ENCODE measurements around the gene LMAN1L.
A peak's percentile ranks its signal among the peaks of the same experiment; 100 is the strongest.

The LMAN1L gene

DNA sequence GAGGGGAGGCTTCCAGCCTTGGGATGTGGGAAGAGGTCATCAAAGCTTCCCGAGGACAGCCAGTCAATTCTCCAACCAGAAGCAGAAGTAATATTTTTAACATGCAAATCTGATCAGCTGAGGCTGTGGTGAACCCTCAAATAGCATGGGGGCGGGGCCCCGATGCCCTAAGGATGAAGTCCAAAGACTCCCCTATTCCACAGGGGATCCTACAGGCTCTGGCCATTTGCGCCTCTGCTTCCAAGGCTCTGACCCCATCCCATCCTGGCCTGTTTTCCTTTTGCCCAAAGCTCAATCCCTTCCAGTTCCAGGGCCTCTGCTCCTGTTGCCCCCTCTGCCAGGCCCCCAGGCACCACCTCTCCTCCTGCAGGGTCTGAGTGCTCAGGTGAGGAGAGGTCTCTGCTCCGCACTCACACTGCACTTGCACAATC is 37.5 kb upstream of the LMAN1L start:
- Histone ChIP-seq H3K36me3 (ENCODE audit: control insufficient read depth, insufficient read depth, low read length) (no peaks in the 10 kb centered on the region), H3K4me1 (ENCODE audit: control insufficient read depth, insufficient read depth, low read length) (peaks cover 38% of the 10 kb centered on the region), H3K27me3 (ENCODE audit: control insufficient read depth, insufficient read depth, low read length, poor library complexity, severe bottlenecking) (peaks cover 8% of the 10 kb centered on the region), H3K9me3 (ENCODE audit: control insufficient read depth, low read length) (no peaks in the 10 kb centered on the region), H3K27ac (ENCODE audit: insufficient read depth, low read depth, low read length, poor library complexity, severe bottlenecking) (no peak overlapping the region), H3K4me3 (ENCODE audit: insufficient read depth, low read depth, low read length) (no peak overlapping the region)
- WGBS, 2 experiments: 88 to 93% methylated on average over 5 of the region's 5 CpGs

- H3K36me3 ChIP-seq (ENCODE audit: control insufficient read depth, insufficient read depth, low read length): no peaks in the 10 kb centered on the region
- WGBS, 2 experiments: 93 to 94% methylated on average over 4 of the region's 4 CpGs
- H3K9me3 ChIP-seq (ENCODE audit: control insufficient read depth, low read length): no peaks in the 10 kb centered on the region
- peaks cover 8% of the 10 kb centered on the region for H3K27me3 ChIP-seq (ENCODE audit: control insufficient read depth, insufficient read depth, low read length, poor library complexity, severe bottlenecking)
- no peak overlapping the region for H3K27ac ChIP-seq (ENCODE audit: insufficient read depth, low read depth, low read length, poor library complexity, severe bottlenecking)
- H3K4me1 ChIP-seq (ENCODE audit: control insufficient read depth, insufficient read depth, low read length): peaks cover 43% of the 10 kb centered on the region
- H3K4me3 ChIP-seq (ENCODE audit: insufficient read depth, low read depth, low read length): no peak overlapping the region
Measured at GRCh38 chr15:74775894-74776293, 36.7 kb upstream of the LMAN1L start.

DNA sequence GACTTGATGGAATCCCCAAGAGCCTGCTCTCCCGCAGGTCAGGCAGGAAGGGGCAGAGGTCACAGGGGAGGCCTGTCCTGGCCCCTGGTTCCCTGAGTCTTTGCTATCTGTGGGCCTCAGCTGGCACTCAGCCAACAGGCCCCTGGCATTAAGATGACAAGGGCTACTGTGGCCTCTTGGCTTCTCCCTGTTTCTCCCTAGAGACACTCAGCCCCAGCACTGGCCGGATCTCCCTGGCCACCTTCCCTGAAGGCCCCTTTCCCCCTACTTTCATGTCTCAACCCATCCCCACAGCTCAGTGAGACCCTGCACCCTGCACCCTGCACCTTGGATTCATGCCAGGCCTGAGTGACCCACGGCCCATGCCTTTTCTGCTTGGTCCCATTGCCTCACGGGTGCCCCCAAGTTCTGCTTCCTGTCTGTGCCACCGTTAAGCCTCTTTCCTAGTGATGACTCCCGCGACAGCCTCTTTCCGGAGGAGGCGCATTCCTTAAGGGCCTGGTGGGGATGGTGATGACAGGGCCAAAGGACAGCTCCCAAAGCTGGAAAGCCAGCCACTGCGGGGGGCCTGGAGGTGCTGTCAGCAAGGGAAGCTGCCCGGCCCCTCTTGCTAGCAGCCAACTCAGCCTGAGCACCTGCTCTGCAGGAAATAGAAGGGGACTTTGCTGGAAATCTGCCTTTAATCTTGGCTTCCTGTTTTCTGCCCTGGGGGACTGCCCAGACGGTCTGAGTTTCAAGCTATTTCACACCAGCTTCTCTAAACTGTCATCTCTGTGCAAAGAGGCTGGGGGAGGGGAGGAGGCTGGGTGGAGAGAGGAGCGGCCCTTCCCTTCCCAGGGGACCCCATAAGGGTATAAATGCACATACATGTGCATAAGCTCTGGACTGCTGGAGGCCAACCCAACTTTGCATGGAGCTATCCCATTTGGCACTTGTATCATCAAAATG is 35.5 kb upstream of the LMAN1L start:
- Histone ChIP-seq H3K9me3 (ENCODE audit: control insufficient read depth, low read length) (no peaks in the 10 kb centered on the region), H3K27me3 (ENCODE audit: control insufficient read depth, insufficient read depth, low read length, poor library complexity, severe bottlenecking) (peaks cover 15% of the 10 kb centered on the region), H3K36me3 (ENCODE audit: control insufficient read depth, insufficient read depth, low read length) (no peaks in the 10 kb centered on the region), H3K4me1 (ENCODE audit: control insufficient read depth, insufficient read depth, low read length) (peaks cover 40% of the 10 kb centered on the region), H3K27ac (ENCODE audit: insufficient read depth, low read depth, low read length, poor library complexity, severe bottlenecking) (no peak overlapping the region), H3K4me3 (ENCODE audit: insufficient read depth, low read depth, low read length) (no peak overlapping the region)
- WGBS, 2 experiments: 38 to 45% methylated on average over 13 of the region's 13 CpGs

GRCh38 chr15:74777769-74778598 is 34.7 kb upstream of the LMAN1L start:
- no peaks in the 10 kb centered on the region for H3K36me3 ChIP-seq (ENCODE audit: control insufficient read depth, insufficient read depth, low read length)
- peaks cover 42% of the 10 kb centered on the region for H3K4me1 ChIP-seq (ENCODE audit: control insufficient read depth, insufficient read depth, low read length)
- no peaks in the 10 kb centered on the region for H3K9me3 ChIP-seq (ENCODE audit: control insufficient read depth, low read length)
- H3K4me3 ChIP-seq (ENCODE audit: insufficient read depth, low read depth, low read length): no peak overlapping the region
- no peak overlapping the region for H3K27ac ChIP-seq (ENCODE audit: insufficient read depth, low read depth, low read length, poor library complexity, severe bottlenecking)
- 78 to 81% methylated on average over 6 of the region's 6 CpGs for WGBS, 2 experiments
- peaks cover 15% of the 10 kb centered on the region for H3K27me3 ChIP-seq (ENCODE audit: control insufficient read depth, insufficient read depth, low read length, poor library complexity, severe bottlenecking)

DNA sequence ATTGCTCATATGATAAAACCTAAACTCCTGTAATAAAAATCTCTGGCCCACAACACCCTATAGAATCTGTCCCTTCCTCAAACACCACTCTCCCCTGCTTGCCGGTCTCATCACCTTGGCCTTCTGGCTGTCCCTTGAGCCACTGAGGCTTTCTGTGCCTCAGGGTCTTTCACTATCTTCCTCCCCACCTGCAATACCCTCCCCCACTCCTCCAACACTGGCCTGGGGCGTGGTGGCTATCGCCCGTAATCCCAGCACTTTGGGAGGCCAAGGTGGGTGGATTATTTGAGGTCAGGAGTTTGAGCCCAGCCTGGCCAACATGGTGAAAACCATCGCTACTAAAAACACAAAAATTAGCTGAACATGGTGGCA is 34.0 kb upstream of the LMAN1L start:
- Histone ChIP-seq H3K27me3 (ENCODE audit: control insufficient read depth, insufficient read depth, low read length, poor library complexity, severe bottlenecking) (peaks cover 15% of the 10 kb centered on the region), H3K9me3 (ENCODE audit: control insufficient read depth, low read length) (no peaks in the 10 kb centered on the region), H3K4me3 (ENCODE audit: insufficient read depth, low read depth, low read length) (no peak overlapping the region), H3K36me3 (ENCODE audit: control insufficient read depth, insufficient read depth, low read length) (no peaks in the 10 kb centered on the region), H3K4me1 (ENCODE audit: control insufficient read depth, insufficient read depth, low read length) (peaks cover 42% of the 10 kb centered on the region), H3K27ac (ENCODE audit: insufficient read depth, low read depth, low read length, poor library complexity, severe bottlenecking) (no peak overlapping the region)
- 85 to 94% methylated on average over 5 of the region's 5 CpGs for WGBS, 2 experiments

DNA sequence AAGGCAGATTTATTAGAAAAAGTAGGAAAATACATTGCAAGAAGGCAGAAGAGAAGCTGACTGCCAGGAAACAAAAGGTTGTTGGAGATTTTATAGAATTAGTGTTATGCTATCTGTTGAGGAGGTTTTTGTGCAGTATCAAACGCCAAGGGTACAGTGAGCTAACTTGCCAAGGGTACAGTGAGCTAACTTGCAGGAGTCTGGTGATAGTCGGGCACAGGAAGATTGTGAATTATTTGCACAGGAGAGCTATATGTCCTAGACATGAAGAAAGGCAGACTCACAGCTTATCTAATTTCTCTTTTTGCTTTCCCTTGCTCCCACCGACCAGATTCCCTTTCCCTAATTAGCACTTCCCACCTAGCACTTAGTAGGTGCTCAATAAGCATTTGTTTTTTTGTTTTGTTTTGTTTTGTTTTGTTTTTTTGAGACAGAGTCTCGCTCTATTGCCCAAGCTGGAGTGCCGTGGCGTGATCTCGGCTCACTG is 33.4 kb upstream of the LMAN1L start:
- peaks cover 15% of the 10 kb centered on the region for H3K27me3 ChIP-seq (ENCODE audit: control insufficient read depth, insufficient read depth, low read length, poor library complexity, severe bottlenecking)
- 89 to 92% methylated on average over 7 of the region's 7 CpGs for WGBS, 2 experiments
- H3K4me1 ChIP-seq (ENCODE audit: control insufficient read depth, insufficient read depth, low read length): peaks cover 42% of the 10 kb centered on the region
- no peaks in the 10 kb centered on the region for H3K9me3 ChIP-seq (ENCODE audit: control insufficient read depth, low read length)
- H3K36me3 ChIP-seq (ENCODE audit: control insufficient read depth, insufficient read depth, low read length): no peaks in the 10 kb centered on the region
- no peak overlapping the region for H3K27ac ChIP-seq (ENCODE audit: insufficient read depth, low read depth, low read length, poor library complexity, severe bottlenecking)
- no peak overlapping the region for H3K4me3 ChIP-seq (ENCODE audit: insufficient read depth, low read depth, low read length)

DNA sequence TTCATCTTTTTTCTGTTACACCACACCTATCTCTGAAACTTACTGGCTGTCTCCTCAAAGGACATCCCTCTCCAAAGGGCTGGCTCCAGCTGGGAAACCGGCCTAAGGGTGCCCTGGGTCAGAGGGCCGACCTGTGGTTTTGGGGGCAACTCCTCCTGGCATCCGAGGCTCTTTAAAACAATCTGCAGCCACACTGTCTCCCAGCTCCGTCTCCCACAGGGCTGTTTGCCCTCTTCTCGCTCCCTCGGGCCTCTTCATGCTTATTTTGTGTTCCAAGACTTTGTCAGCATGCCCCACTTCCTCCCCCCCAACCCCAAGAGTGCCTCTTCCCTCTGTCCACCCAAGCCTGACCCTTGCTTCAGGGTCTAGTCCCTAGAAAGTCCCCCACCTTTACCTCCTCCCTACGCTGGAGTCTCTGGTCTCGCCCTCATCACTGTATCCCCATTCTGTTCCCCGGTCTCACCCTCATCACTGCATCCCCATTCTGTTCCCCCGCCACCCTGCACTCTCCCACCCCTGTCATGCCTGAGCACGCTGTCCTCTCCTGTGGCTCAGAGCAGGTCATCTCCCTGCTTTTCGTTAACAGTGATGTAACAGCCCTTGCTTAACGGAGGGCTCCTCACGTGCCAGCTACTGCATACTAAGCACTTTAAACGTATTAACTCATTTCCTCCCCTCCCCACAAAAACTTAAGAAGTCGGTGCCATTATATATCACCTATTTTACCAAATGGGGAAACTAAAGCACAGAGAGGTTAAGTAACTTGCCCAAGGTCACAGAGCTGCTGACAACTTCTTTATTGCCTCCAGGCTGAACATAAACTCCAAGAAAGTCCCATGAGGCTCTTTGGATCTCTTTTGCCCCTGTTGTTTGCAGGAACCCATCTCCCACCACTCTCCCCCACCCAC is 31.9 kb upstream of the LMAN1L start:
- Histone ChIP-seq H3K4me1 (ENCODE audit: control insufficient read depth, insufficient read depth, low read length) (peaks cover 42% of the 10 kb centered on the region), H3K27ac (ENCODE audit: insufficient read depth, low read depth, low read length, poor library complexity, severe bottlenecking) (no peak overlapping the region), H3K9me3 (ENCODE audit: control insufficient read depth, low read length) (no peaks in the 10 kb centered on the region), H3K36me3 (ENCODE audit: control insufficient read depth, insufficient read depth, low read length) (no peaks in the 10 kb centered on the region), H3K27me3 (ENCODE audit: control insufficient read depth, insufficient read depth, low read length, poor library complexity, severe bottlenecking) (peaks cover 15% of the 10 kb centered on the region), H3K4me3 (ENCODE audit: insufficient read depth, low read depth, low read length) (peak overlapping the region; percentile 77)
- WGBS, 2 experiments: 71 to 73% methylated on average over 16 of the region's 16 CpGs

DNA sequence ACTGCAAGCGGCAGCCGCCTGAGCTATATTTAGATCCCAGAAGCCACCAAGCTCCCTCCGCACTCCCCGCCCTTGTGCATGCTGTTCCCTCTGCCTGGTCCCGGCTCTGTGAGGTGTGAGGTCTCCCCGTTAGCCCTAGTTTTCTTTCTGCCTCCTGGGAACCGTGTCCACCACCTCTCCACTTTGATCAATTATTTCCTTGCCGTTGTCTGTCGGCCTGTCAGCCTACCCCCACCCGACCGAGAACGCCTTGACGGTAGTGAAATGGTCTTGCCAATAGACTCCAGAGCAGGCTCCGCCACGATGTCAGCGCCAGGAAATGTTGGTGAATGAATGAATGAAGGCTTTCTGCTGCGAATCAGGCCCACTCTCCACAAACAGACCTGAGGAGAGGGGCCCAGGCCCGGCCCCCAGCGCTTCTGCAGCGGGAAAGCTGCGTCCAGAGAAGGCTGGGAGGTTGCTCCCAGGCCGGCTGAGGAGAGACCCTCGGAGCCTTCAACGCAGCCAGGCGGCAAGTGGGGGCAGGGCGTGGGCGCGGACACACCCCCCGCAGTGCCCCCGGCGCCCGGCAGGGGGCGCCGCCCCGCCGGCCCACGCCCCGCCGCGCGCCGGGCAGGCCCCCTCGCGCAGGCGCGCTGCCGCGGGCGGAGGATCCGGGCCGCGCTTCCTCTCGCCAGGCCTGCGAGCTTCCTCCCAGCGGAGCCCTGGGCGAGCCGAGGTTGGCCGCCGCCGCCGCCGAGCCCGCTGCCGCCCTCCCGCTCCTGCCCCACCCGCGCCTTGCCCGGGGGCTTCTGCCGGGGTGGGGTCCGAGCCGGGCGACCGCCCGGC is 31.0 kb upstream of the LMAN1L start, which contains the start of gene CSK:
CSK (plus strand) TSS at position 650 of the 828 bp plus-strand sequence. CDS start 16,218 bp downstream, outside the sequence.
- no peak within 1 kb of the TSS for H3K27ac ChIP-seq (ENCODE audit: insufficient read depth, low read depth, low read length, poor library complexity, severe bottlenecking)
- H3K9me3 ChIP-seq (ENCODE audit: control insufficient read depth, low read length): no peaks in the 10 kb centered on the region

More for the DNA sequence above, 31.0 kb upstream of the LMAN1L start, which contains the start of gene CSK:
- Histone ChIP-seq H3K4me3 (ENCODE audit: insufficient read depth, low read depth, low read length) (peak within 1 kb of the TSS; percentile 77), H3K36me3 (ENCODE audit: control insufficient read depth, insufficient read depth, low read length) (no peaks in the 10 kb centered on the region), H3K27me3 (ENCODE audit: control insufficient read depth, insufficient read depth, low read length, poor library complexity, severe bottlenecking) (peaks cover 15% of the 10 kb centered on the region), H3K4me1 (ENCODE audit: control insufficient read depth, insufficient read depth, low read length) (peaks cover 39% of the 10 kb centered on the region)
- WGBS, 2 experiments: 2 to 3% methylated on average over 74 of the region's 74 CpGs

All from ectodermal cell (in vitro differentiated cells).